Measurements from ENCODE around the gene C20orf204.

Gene C20orf204

GRCh38 chr20:64072498-64073063, 36.6 kb downstream of the C20orf204 start:
- no peak for DNase-seq

GRCh38 chr20:64073476-64074183, 37.6 kb downstream of the C20orf204 start:
- DNase-seq: no peak

GRCh38 chr20:64074184-64074789, 38.3 kb downstream of the C20orf204 start:
- DNase-seq: no peak

- no peak for DNase-seq
Measured at GRCh38 chr20:64074963-64075362, 39.0 kb downstream of the C20orf204 start.

- DNase-seq: no peak
Measured at GRCh38 chr20:64075556-64075955, 39.6 kb downstream of the C20orf204 start.

- DNase-seq: no peak
Measured at GRCh38 chr20:64076061-64076997, 40.3 kb downstream of the C20orf204 start.

GRCh38 chr20:64077094-64077493, 41.1 kb downstream of the C20orf204 start:
- DNase-seq: no peak

GRCh38 chr20:64077541-64077875, 41.5 kb downstream of the C20orf204 start:
- DNase-seq: no peak

- DNase-seq: peak; percentile 54
Measured at GRCh38 chr20:64077876-64078551, 42.0 kb downstream of the C20orf204 start.

GRCh38 chr20:64078934-64079272, 42.9 kb downstream of the C20orf204 start:
- DNase-seq: no peak

- DNase-seq: peak; percentile 64
Measured at GRCh38 chr20:64079273-64080012, 43.5 kb downstream of the C20orf204 start, which contains the start of gene RGS19. TSS of gene RGS19 (minus strand) at chr20:64079518. CDS start at chr20:64076886, 2,632 bp downstream.

- peak; percentile 49 for DNase-seq
Measured at GRCh38 chr20:64080013-64080812, 44.2 kb downstream of the C20orf204 start, which contains the start of gene OPRL1. TSS of gene OPRL1 (plus strand) at chr20:64080082. CDS start at chr20:64092721, 12,639 bp downstream.

- DNase-seq: no peak
Measured at GRCh38 chr20:64080813-64081623, 45.0 kb downstream of the C20orf204 start.

GRCh38 chr20:64081624-64081964, 45.6 kb downstream of the C20orf204 start:
- no peak for DNase-seq

- no peak for DNase-seq
Measured at GRCh38 chr20:64082126-64082731, 46.2 kb downstream of the C20orf204 start.

GRCh38 chr20:64082820-64083377, 46.9 kb downstream of the C20orf204 start:
- DNase-seq: no peak

- DNase-seq: peak; percentile 50
Measured at GRCh38 chr20:64083378-64083803, 47.4 kb downstream of the C20orf204 start.

- DNase-seq: no peak
Measured at GRCh38 chr20:64083804-64084684, 48.1 kb downstream of the C20orf204 start, which contains the start of gene LKAAEAR1. TSS of gene LKAAEAR1 (minus strand) at chr20:64084398. CDS start at chr20:64084219, 179 bp downstream.

Measured in effector CD4-positive, alpha-beta T cell (primary cell).